PFSK-1 (cell line): ENCODE measurements around the gene DAG1.

ENCODE experiments used
- FOXP2 ChIP-seq: optimal IDR thresholded peaks from 2 replicates; pipeline ENCODE3; 2011; ENCODE audit warnings: borderline replicate concordance, control low read depth, inconsistent platforms; ENCODE audit not compliant: insufficient read depth; ENCODE audit errors: extremely low read length, extremely low read depth
- POLR2AphosphoS5 ChIP-seq: IDR thresholded peaks from 2 replicates; pipeline ENCODE4 v1.6.1; 2012; ENCODE audit warnings: low read depth, mild to moderate bottlenecking, control low read depth, low read length, moderate library complexity
- REST ChIP-seq, 2 experiments: IDR thresholded peaks; 2 replicates each; pipeline versions ENCODE4 v1.6.1 to v1.8.0; 2011 to 2012; ENCODE audit warnings: low read depth in 2 of 2, low read length in 2 of 2, control low read depth in 1 of 2, inconsistent platforms in 1 of 2, mild to moderate bottlenecking in 1 of 2, moderate library complexity in 1 of 2; ENCODE audit not compliant: insufficient read depth in 1 of 2
- SIN3A ChIP-seq: IDR thresholded peaks from 2 replicates; pipeline ENCODE4 v1.6.1; 2012; ENCODE audit warnings: mild to moderate bottlenecking, low read length, moderate library complexity, borderline replicate concordance; ENCODE audit not compliant: insufficient read depth
- TAF1 ChIP-seq: IDR thresholded peaks from 2 replicates; pipeline ENCODE4 v1.6.1; 2012; ENCODE audit warnings: low read length, control low read depth, borderline replicate concordance; ENCODE audit not compliant: insufficient read depth

The DAG1 gene

GRCh38 chr3:49428752-49429080 is 41.4 kb upstream of the DAG1 start:
- TF ChIP-seq FOXP2 (no peak), POLR2AphosphoS5 (no peak), REST (IDR thresholded peaks at IDR 0.05; ENCODE audit: insufficient read depth in 1 of 2, low read depth in 2 of 2, low read length in 2 of 2) (no peak), TAF1 (no peak), SIN3A (no peak)

GRCh38 chr3:49434731-49435130 is 35.3 kb upstream of the DAG1 start:
- TF ChIP-seq FOXP2: no peak
- no peak for TF ChIP-seq SIN3A
- TF ChIP-seq POLR2AphosphoS5: no peak
- no peak for TF ChIP-seq REST (IDR thresholded peaks at IDR 0.05; ENCODE audit: insufficient read depth in 1 of 2, low read depth in 2 of 2, low read length in 2 of 2)

GRCh38 chr3:49445391-49445790 is 24.7 kb upstream of the DAG1 start:
- TF ChIP-seq SIN3A: no peak
- TF ChIP-seq TAF1: no peak
- TF ChIP-seq POLR2AphosphoS5: no peak
- TF ChIP-seq FOXP2: no peak
- TF ChIP-seq REST (IDR thresholded peaks at IDR 0.05; ENCODE audit: insufficient read depth in 1 of 2, low read depth in 2 of 2, low read length in 2 of 2): no peak

GRCh38 chr3:49453621-49454020 is 16.4 kb upstream of the DAG1 start:
- no peak for TF ChIP-seq TAF1
- TF ChIP-seq FOXP2: no peak
- TF ChIP-seq POLR2AphosphoS5: no peak
- no peak for TF ChIP-seq SIN3A
- no peak for TF ChIP-seq REST (IDR thresholded peaks at IDR 0.05; ENCODE audit: insufficient read depth in 1 of 2, low read depth in 2 of 2, low read length in 2 of 2)

- TF ChIP-seq SIN3A (no peak), FOXP2 (no peak)
Measured at GRCh38 chr3:49454458-49454857, 15.6 kb upstream of the DAG1 start.

GRCh38 chr3:49454898-49455681 is 15.0 kb upstream of the DAG1 start:
- TF ChIP-seq SIN3A (no peak), TAF1 (no peak), REST (IDR thresholded peaks at IDR 0.05; ENCODE audit: insufficient read depth in 1 of 2, low read depth in 2 of 2, low read length in 2 of 2) (no peak), FOXP2 (no peak), POLR2AphosphoS5 (no peak)
